Type B pancreatic cell (in vitro differentiated cells): Measurements from ENCODE around the gene FGF14. TPM values are rescaled to one million over a fixed set of nuclear protein-coding genes. Genes with fewer than 3 reads are reported as not detected.

Source experiments
- DNase-seq: peaks from one replicate; pipeline ENCODE4 v3.0.0; 2021; ENCODE audit warnings: mixed read lengths; ENCODE audit not compliant: unreplicated experiment; ENCODE audit errors: extremely low spot score
- H3K27ac Mint-ChIP-seq: 2 replicates; pipeline ENCODE4 v1.8.0; 2021; ENCODE audit warnings: mild to moderate bottlenecking, mixed read lengths
- H3K27me3 Mint-ChIP-seq: 2 replicates; pipeline ENCODE4 v1.8.0; 2021; ENCODE audit warnings: mixed read lengths
- H3K36me3 Mint-ChIP-seq: 2 replicates; pipeline ENCODE4 v1.8.0; 2021; ENCODE audit warnings: mixed read lengths
- H3K4me1 Mint-ChIP-seq: one replicate; pipeline ENCODE4 v1.8.0; 2021; ENCODE audit warnings: mixed read lengths; ENCODE audit not compliant: unreplicated experiment
- H3K4me3 Mint-ChIP-seq: 2 replicates; pipeline ENCODE4 v1.8.0; 2021; ENCODE audit warnings: mild to moderate bottlenecking, mixed read lengths
- H3K9me3 Mint-ChIP-seq: 2 replicates; pipeline ENCODE4 v1.8.0; 2021; ENCODE audit warnings: mixed read lengths
- CTCF ChIP-seq: fragments of 200-600 bp; sonication (generic); conservative IDR thresholded peaks from 2 replicates; pipeline ENCODE4 v1.5.0; 2021; ENCODE audit warnings: antibody characterized with exemption, mild to moderate bottlenecking
- total RNA-seq: library from RNA; stranded (reverse); gene quantifications from 2 replicates; pipeline ENCODE4 v1.2.1, GENCODE V29; 2021; ENCODE audit warnings: low replicate concordance

FGF14 gene
- total RNA-seq, 1 donor from 2014 or later: 4.2 TPM

GRCh38 chr13:101941095-101941783 is 460.6 kb downstream of the FGF14 start:
- Mint-ChIP-seq H3K36me3 (no peaks in the 10 kb centered on the region), H3K9me3 (no peaks in the 10 kb centered on the region), H3K27ac (no peak overlapping the region), H3K4me1 (no peaks in the 10 kb centered on the region), H3K4me3 (no peak overlapping the region), H3K27me3 (peaks cover 10% of the 10 kb centered on the region)
- TF ChIP-seq CTCF: peak; percentile 55
- no peak for DNase-seq

- no peaks in the 10 kb centered on the region for H3K9me3 Mint-ChIP-seq
- no peaks in the 10 kb centered on the region for H3K4me1 Mint-ChIP-seq
- no peak for DNase-seq
- H3K27ac Mint-ChIP-seq: no peak overlapping the region
- TF ChIP-seq CTCF: no peak
- H3K27me3 Mint-ChIP-seq: peaks cover 22% of the 10 kb centered on the region
- no peak overlapping the region for H3K4me3 Mint-ChIP-seq
- H3K36me3 Mint-ChIP-seq: no peaks in the 10 kb centered on the region
These were observed 462.5 kb downstream of the FGF14 start for GRCh38 chr13:101939370-101939769.

- no peak for DNase-seq
- H3K27me3 Mint-ChIP-seq: peaks cover 27% of the 10 kb centered on the region
- no peaks in the 10 kb centered on the region for H3K36me3 Mint-ChIP-seq
- no peak overlapping the region for H3K4me3 Mint-ChIP-seq
- no peak for TF ChIP-seq CTCF
- H3K4me1 Mint-ChIP-seq: no peaks in the 10 kb centered on the region
- H3K9me3 Mint-ChIP-seq: no peaks in the 10 kb centered on the region
- no peak overlapping the region for H3K27ac Mint-ChIP-seq
These were observed 466.0 kb downstream of the FGF14 start for GRCh38 chr13:101935828-101936227.

GRCh38 chr13:101931186-101931585 is 470.7 kb downstream of the FGF14 start:
- Mint-ChIP-seq H3K27me3 (peaks cover 45% of the 10 kb centered on the region), H3K4me1 (no peaks in the 10 kb centered on the region), H3K4me3 (no peak overlapping the region), H3K36me3 (no peaks in the 10 kb centered on the region), H3K27ac (no peak overlapping the region), H3K9me3 (no peaks in the 10 kb centered on the region)
- DNase-seq: no peak
- no peak for TF ChIP-seq CTCF

GRCh38 chr13:101930331-101930730 is 471.5 kb downstream of the FGF14 start:
- peaks cover 48% of the 10 kb centered on the region for H3K27me3 Mint-ChIP-seq
- H3K27ac Mint-ChIP-seq: no peak overlapping the region
- no peak overlapping the region for H3K4me3 Mint-ChIP-seq
- H3K36me3 Mint-ChIP-seq: no peaks in the 10 kb centered on the region
- H3K4me1 Mint-ChIP-seq: no peaks in the 10 kb centered on the region
- no peak for TF ChIP-seq CTCF
- DNase-seq: no peak
- no peaks in the 10 kb centered on the region for H3K9me3 Mint-ChIP-seq
